GM19239 (cell line): Measurements from ENCODE around the gene EXOSC2.
A peak's percentile ranks its signal among the peaks of the same experiment; 100 is the strongest.

ENCODE experiments used
- DNase-seq: peaks from one replicate; pipeline ENCODE4 v3.0.0; 2011; ENCODE audit warnings: low spot score; ENCODE audit not compliant: insufficient read length
- FAIRE-seq: peaks from 2 replicates; lab custom pipeline; 2011; peaks lifted over from hg19 to GRCh38; lab: Jason Lieb, UNC

Gene EXOSC2

GRCh38 chr9:130693426-130694191, at the start of gene EXOSC2:
Gene EXOSC2 (plus strand): TSS chr9:130693780. CDS start chr9:130693792, 12 bp downstream.
- FAIRE-seq (peak; percentile 90), DNase-seq (peak; percentile 94)

- no peak for FAIRE-seq
- DNase-seq = no peak
These were observed 42.4 kb upstream of the EXOSC2 start for GRCh38 chr9:130651221-130651620.

GRCh38 chr9:130651752-130652151, 41.8 kb upstream of the EXOSC2 start:
- FAIRE-seq = no peak
- DNase-seq = no peak

GRCh38 chr9:130654879-130655278, 38.7 kb upstream of the EXOSC2 start:
- DNase-seq (no peak), FAIRE-seq (no peak)

GRCh38 chr9:130658893-130659698, 34.5 kb upstream of the EXOSC2 start:
- DNase-seq = no peak
- no peak for FAIRE-seq

- FAIRE-seq (no peak), DNase-seq (no peak)
These were observed 33.8 kb upstream of the EXOSC2 start for GRCh38 chr9:130659699-130660248.

GRCh38 chr9:130660326-130660682, 33.3 kb upstream of the EXOSC2 start:
- no peak for FAIRE-seq
- no peak for DNase-seq

- DNase-seq (no peak), FAIRE-seq (no peak)
These were observed 32.7 kb upstream of the EXOSC2 start for GRCh38 chr9:130660683-130661450.

- no peak for DNase-seq
- no peak for FAIRE-seq
These were observed 32.0 kb upstream of the EXOSC2 start for GRCh38 chr9:130661451-130662098.

- DNase-seq = no peak
- no peak for FAIRE-seq
These were observed 31.2 kb upstream of the EXOSC2 start for GRCh38 chr9:130662099-130662969.

GRCh38 chr9:130662970-130663257, 30.7 kb upstream of the EXOSC2 start:
- DNase-seq (no peak), FAIRE-seq (no peak)

GRCh38 chr9:130663258-130663976, 30.2 kb upstream of the EXOSC2 start:
- FAIRE-seq = no peak
- DNase-seq = no peak

GRCh38 chr9:130663977-130664250, 29.7 kb upstream of the EXOSC2 start:
- DNase-seq (no peak), FAIRE-seq (no peak)

- no peak for FAIRE-seq
These were observed 29.1 kb upstream of the EXOSC2 start, which contains the start of gene PRDM12 for GRCh38 chr9:130664251-130665028. Gene PRDM12 (plus strand): TSS chr9:130664594. CDS start chr9:130664654, 60 bp downstream.

GRCh38 chr9:130665029-130665430, 28.6 kb upstream of the EXOSC2 start:
- no peak for DNase-seq
- FAIRE-seq = no peak

More at GRCh38 chr9:130664251-130665028, 29.1 kb upstream of the EXOSC2 start, which contains the start of gene PRDM12:
- DNase-seq = no peak

- DNase-seq (no peak), FAIRE-seq (no peak)
These were observed 27.9 kb upstream of the EXOSC2 start for GRCh38 chr9:130665431-130666392.
